SW 1271 (cell line): ENCODE measurements around the gene CXXC5.

Experiments used
- DNase-seq, 2 experiments: peaks; one replicate each; lab custom pipeline; 2025; lab: John Stamatoyannopoulos, UW

Gene CXXC5

GRCh38 chr5:139651853-139652787, 4.0 kb downstream of the CXXC5 start:
- DNase-seq, result peak; percentile 33 to 59

GRCh38 chr5:139652788-139653241, 4.7 kb downstream of the CXXC5 start:
- DNase-seq, result no peak

- no peak for DNase-seq
Observed at GRCh38 chr5:139653616-139654015, 5.5 kb downstream of the CXXC5 start.

GRCh38 chr5:139654464-139654863, 6.3 kb downstream of the CXXC5 start:
- DNase-seq, result no peak

- DNase-seq, result no peak
Observed at GRCh38 chr5:139654871-139655491, 6.8 kb downstream of the CXXC5 start.

- no peak for DNase-seq
Observed at GRCh38 chr5:139655727-139656271, 7.7 kb downstream of the CXXC5 start.

- DNase-seq, result no peak
Observed at GRCh38 chr5:139657363-139658321, 9.5 kb downstream of the CXXC5 start.

- no peak for DNase-seq
Observed at GRCh38 chr5:139658501-139658927, 10.4 kb downstream of the CXXC5 start.

GRCh38 chr5:139658928-139659667, 10.9 kb downstream of the CXXC5 start:
- DNase-seq, result peak; percentile 55 to 75

- DNase-seq, result no peak
Observed at GRCh38 chr5:139659695-139660101, 11.5 kb downstream of the CXXC5 start.

- DNase-seq, result peak; percentile 72 to 84
Observed at GRCh38 chr5:139660105-139660922, 12.2 kb downstream of the CXXC5 start.

- peak in 1 of 2 experiments; percentile 54 for DNase-seq
Observed at GRCh38 chr5:139660923-139661814, 13.0 kb downstream of the CXXC5 start.

GRCh38 chr5:139662617-139663016, 14.5 kb downstream of the CXXC5 start:
- no peak for DNase-seq

GRCh38 chr5:139663207-139664085, 15.3 kb downstream of the CXXC5 start:
- DNase-seq, result no peak

- no peak for DNase-seq
Observed at GRCh38 chr5:139664086-139664693, 16.0 kb downstream of the CXXC5 start.

GRCh38 chr5:139664727-139665351, 16.7 kb downstream of the CXXC5 start:
- no peak for DNase-seq

GRCh38 chr5:139665626-139666025, 17.5 kb downstream of the CXXC5 start:
- no peak for DNase-seq
